A673 (cell line): ENCODE measurements around the gene METRNL.

ENCODE experiments used
- CTCF ChIP-seq: fragments of 300-800, 200-600 bp; sonication (generic); conservative IDR thresholded peaks from 2 replicates; pipeline ENCODE4 v1.5.1; 2017; ENCODE audit warnings: low read depth, mild to moderate bottlenecking, antibody characterized with exemption, low read length, moderate library complexity, mixed read lengths
- EZH2 ChIP-seq: fragments of 200-600 bp; sonication (generic); IDR thresholded peaks from 2 replicates; pipeline ENCODE4 v1.6.1; 2017; ENCODE audit warnings: borderline replicate concordance, low read depth, mild to moderate bottlenecking, mixed read lengths, antibody characterized with exemption, low read length; ENCODE audit not compliant: poor library complexity, severe bottlenecking

GRCh38 chr17:83121921-83122820, 42.8 kb downstream of the METRNL start:
- TF ChIP-seq CTCF: no peak
- no peak for TF ChIP-seq EZH2
